Gastroesophageal sphincter (tissue), 4 donors: Measurements from ENCODE around the gene NUP62. TPM values are rescaled to one million over a fixed set of nuclear protein-coding genes. Genes with fewer than 3 reads are reported as not detected.

Experiments
- ATAC-seq: fragments of 150-250 bp; one replicate; pipeline ENCODE4 v1.9.1; 2016; ENCODE audit warnings: mild to moderate bottlenecking, moderate library complexity
- H3K27ac ChIP-seq, 4 donors: fragments of 200-600 bp; sonication (generic) in 3 of 4; 1 replicate in 3 of 4; 2 replicates in 1 of 4; pipeline ENCODE4 v1.5.1; 2016 to 2019
- H3K27me3 ChIP-seq: fragments of 200-600 bp; sonication (generic); one replicate; pipeline ENCODE4 v1.5.1; 2019
- H3K36me3 ChIP-seq, 2 donors: fragments of 200-600 bp; sonication (generic); one replicate each; pipeline ENCODE4 v1.5.1; 2019; ENCODE audit warnings: control low read depth in 1 of 2
- H3K4me1 ChIP-seq, 3 donors: fragments of 200-600 bp; sonication (generic); 1 replicate in 2 of 3; 2 replicates in 1 of 3; pipeline ENCODE4 v1.5.1; 2016 to 2019; ENCODE audit warnings: control low read depth in 2 of 3
- H3K4me3 ChIP-seq, 2 donors: fragments of 200-600 bp; sonication (generic); one replicate each; pipeline ENCODE4 v1.5.1; 2019; ENCODE audit warnings: mild to moderate bottlenecking in 1 of 2, moderate library complexity in 1 of 2
- H3K9me3 ChIP-seq, 3 donors: fragments of 200-600 bp; sonication (generic); one replicate each; pipeline ENCODE4 v1.5.1; 2017 to 2019; ENCODE audit warnings: control low read depth in 2 of 3
- CTCF ChIP-seq, 4 experiments: fragments of 200-600 bp in 2 of 4; fragments of 450-650 bp in 2 of 4; sonication (generic) in 1 of 4; IDR thresholded peaks; one replicate each; pipeline ENCODE4 v1.5.1; 2017 to 2019; ENCODE audit warnings: antibody characterized with exemption in 4 of 4, mild to moderate bottlenecking in 2 of 4, moderate library complexity in 2 of 4
- EP300 ChIP-seq: sonication (generic); formaldehyde crosslinking; IDR thresholded peaks from one replicate; pipeline ENCODE4 v1.6.1; 2017; ENCODE audit warnings: antibody characterized with exemption, mild to moderate bottlenecking
- POLR2A ChIP-seq, 2 donors: fragments of 450-650 bp; IDR thresholded peaks; one replicate each; pipeline ENCODE4 v1.6.1; 2017; ENCODE audit warnings: antibody characterized with exemption in 2 of 2, mild to moderate bottlenecking in 2 of 2, moderate library complexity in 1 of 2
- POLR2AphosphoS5 ChIP-seq: sonication (generic); formaldehyde crosslinking; IDR thresholded peaks from one replicate; pipeline ENCODE4 v1.6.1; 2017; ENCODE audit warnings: antibody characterized with exemption
- WGBS, 2 donors: methylation state at CpG; one replicate each; pipeline ENCODE4 v1.1.5; 2018; ENCODE audit warnings: low coverage in 1 of 2; 5-methylcytosine and 5-hydroxymethylcytosine counted together
- total RNA-seq, 4 donors: library from RNA; depleted of rRNA; stranded (reverse); fragments of >200 nt; gene quantifications; one replicate each; pipeline ENCODE4 v1.1.0, GENCODE V29; 2016

Gene NUP62
- total RNA-seq, 4 donors from 2014 or later, result 30.1 to 43.2 (median 37.7) TPM

GRCh38 chr19:49880162-49880869 is 49.0 kb downstream of the NUP62 start:
- Histone ChIP-seq H3K27me3 (no peaks in the 10 kb centered on the region), H3K4me3 (no peak overlapping the region), H3K27ac (no peak overlapping the region), H3K4me1 (peaks cover 0 to 32% (median 13%) of the 10 kb centered on the region in 3 donors), H3K9me3 (peaks cover 0 to 4% (median 0%) of the 10 kb centered on the region in 3 donors), H3K36me3 (peaks cover 0 to 65% of the 10 kb centered on the region in 2 donors)
- no peak for ATAC-seq
- no peak for TF ChIP-seq CTCF (IDR thresholded peaks at IDR 0.05)
- no peak for TF ChIP-seq POLR2A (IDR thresholded peaks at IDR 0.05)
- TF ChIP-seq POLR2AphosphoS5, result no peak
- no peak for TF ChIP-seq EP300
- 90% methylated on average over 2 of the region's 10 CpGs; no CpG with 5 or more reads in 1 of the 2 donors for WGBS, 2 donors

GRCh38 chr19:49879243-49879963 is 49.9 kb downstream of the NUP62 start:
- no peak for ATAC-seq
- Histone ChIP-seq H3K4me3 (no peak overlapping the region), H3K4me1 (peaks cover 0 to 41% (median 18%) of the 10 kb centered on the region in 3 donors), H3K9me3 (peaks cover 0 to 4% (median 0%) of the 10 kb centered on the region in 3 donors), H3K27me3 (no peaks in the 10 kb centered on the region), H3K36me3 (peaks cover 0 to 58% of the 10 kb centered on the region in 2 donors), H3K27ac (peak overlapping the region in 1 of 4 donors; percentile 98)
- TF ChIP-seq POLR2A (IDR thresholded peaks at IDR 0.05) (no peak), CTCF (IDR thresholded peaks at IDR 0.05) (no peak), EP300 (no peak), POLR2AphosphoS5 (no peak)
- WGBS, 2 donors, result 92 to 98% methylated on average over 5 to 8 of the region's 12 CpGs

- Histone ChIP-seq H3K27ac (peak overlapping the region in 3 of 4 donors; percentile 98 to 100 (median 100)), H3K36me3 (peaks cover 0 to 58% of the 10 kb centered on the region in 2 donors)
- no peak for ATAC-seq
Measured at GRCh38 chr19:49878744-49879070, 50.6 kb downstream of the NUP62 start.

GRCh38 chr19:49877879-49878743 is 51.2 kb downstream of the NUP62 start:
- peak; percentile 81 for ATAC-seq
- Histone ChIP-seq H3K4me3 (peak overlapping the region; percentile 43 to 88), H3K27me3 (no peaks in the 10 kb centered on the region), H3K4me1 (peaks cover 0 to 52% (median 18%) of the 10 kb centered on the region in 3 donors), H3K36me3 (peaks cover 0 to 58% of the 10 kb centered on the region in 2 donors), H3K27ac (peak overlapping the region; percentile 81 to 100 (median 99)), H3K9me3 (peaks cover 0 to 4% (median 0%) of the 10 kb centered on the region in 3 donors)
- no peak for TF ChIP-seq CTCF (IDR thresholded peaks at IDR 0.05)
- TF ChIP-seq EP300, result no peak
- TF ChIP-seq POLR2AphosphoS5, result no peak
- no peak for TF ChIP-seq POLR2A (IDR thresholded peaks at IDR 0.05)
- WGBS, 2 donors, result 0 to 3% methylated on average over 2 to 15 of the region's 41 CpGs

More at GRCh38 chr19:49878744-49879070, 50.6 kb downstream of the NUP62 start:
- Histone ChIP-seq H3K27me3 (no peaks in the 10 kb centered on the region), H3K4me1 (peaks cover 0 to 48% (median 18%) of the 10 kb centered on the region in 3 donors), H3K9me3 (peaks cover 0 to 4% (median 0%) of the 10 kb centered on the region in 3 donors), H3K4me3 (peak overlapping the region in 1 of 2 donors; percentile 88)
- TF ChIP-seq CTCF (IDR thresholded peaks at IDR 0.05) (no peak), EP300 (no peak), POLR2A (IDR thresholded peaks at IDR 0.05) (no peak), POLR2AphosphoS5 (no peak)
- 69 to 88% methylated on average over 3 to 4 of the region's 9 CpGs for WGBS, 2 donors
